GM19324 (cell line): ENCODE results near the gene OXLD1.
"Not testable (repeated sequence)": the region's sequence is repeated elsewhere in the genome, so short reads cannot be mapped to it uniquely, and the experiment has no call there.

Experiments used
- ATAC-seq: cut with Tn5 transposase; IDR thresholded peaks from one replicate; pipeline ENCODE4 v1.9.1; 2021; ENCODE audit warnings: mild to moderate bottlenecking, moderate library complexity; ENCODE audit not compliant: unreplicated experiment, low FRiP score

OXLD1 gene

GRCh38 chr17:81683584-81684441, 17.4 kb upstream of the OXLD1 start, which contains the start of the genes ARL16 and HGS:
TSS of gene ARL16 (minus strand) at chr17:81683797. CDS start at chr17:81683753, 44 bp downstream.
TSS of gene HGS (plus strand) at chr17:81684011. CDS start at chr17:81684067, 56 bp downstream.
- ATAC-seq, result peak; percentile 96

GRCh38 chr17:81683208-81683583, 16.8 kb upstream of the OXLD1 start:
- ATAC-seq, result no peak

- ATAC-seq, result no peak
These were observed 16.3 kb upstream of the OXLD1 start for GRCh38 chr17:81682565-81683207.

GRCh38 chr17:81681672-81682071, 15.3 kb upstream of the OXLD1 start:
- ATAC-seq, result no peak

- ATAC-seq, result no peak
These were observed 13.7 kb upstream of the OXLD1 start for GRCh38 chr17:81680150-81680549.

GRCh38 chr17:81676906-81677305, 10.5 kb upstream of the OXLD1 start:
- ATAC-seq, result no peak

GRCh38 chr17:81675515-81676221, 9.3 kb upstream of the OXLD1 start:
- ATAC-seq, result not testable (repeated sequence)

GRCh38 chr17:81673561-81674258, 7.3 kb upstream of the OXLD1 start:
- no peak for ATAC-seq

- no peak for ATAC-seq
These were observed 6.5 kb upstream of the OXLD1 start for GRCh38 chr17:81672954-81673353.

GRCh38 chr17:81672504-81672903, 6.1 kb upstream of the OXLD1 start:
- ATAC-seq, result no peak

- ATAC-seq, result no peak
These were observed 1.3 kb upstream of the OXLD1 start for GRCh38 chr17:81667754-81668153.

- peak; percentile 12 for ATAC-seq
These were observed 388 bp downstream of the OXLD1 start for GRCh38 chr17:81666092-81666341.

- no peak for ATAC-seq
These were observed 957 bp downstream of the OXLD1 start for GRCh38 chr17:81665205-81666091.

- no peak for ATAC-seq
These were observed 2.3 kb downstream of the OXLD1 start for GRCh38 chr17:81664051-81664470.

GRCh38 chr17:81662002-81662401, 4.4 kb downstream of the OXLD1 start:
- ATAC-seq, result no peak

GRCh38 chr17:81660441-81660840, 6.0 kb downstream of the OXLD1 start:
- ATAC-seq, result no peak

- ATAC-seq, result no peak
These were observed 7.4 kb downstream of the OXLD1 start for GRCh38 chr17:81659038-81659437.

- ATAC-seq, result no peak
These were observed 9.6 kb downstream of the OXLD1 start for GRCh38 chr17:81656835-81657234.

GRCh38 chr17:81656118-81656743, 10.2 kb downstream of the OXLD1 start, which contains the start of gene PDE6G:
TSS of gene PDE6G (minus strand) at chr17:81656542. CDS start at chr17:81653305, 3,237 bp downstream.
- ATAC-seq, result no peak
